ENCODE measurements around the gene OXCT2.

OXCT2 gene

DNA sequence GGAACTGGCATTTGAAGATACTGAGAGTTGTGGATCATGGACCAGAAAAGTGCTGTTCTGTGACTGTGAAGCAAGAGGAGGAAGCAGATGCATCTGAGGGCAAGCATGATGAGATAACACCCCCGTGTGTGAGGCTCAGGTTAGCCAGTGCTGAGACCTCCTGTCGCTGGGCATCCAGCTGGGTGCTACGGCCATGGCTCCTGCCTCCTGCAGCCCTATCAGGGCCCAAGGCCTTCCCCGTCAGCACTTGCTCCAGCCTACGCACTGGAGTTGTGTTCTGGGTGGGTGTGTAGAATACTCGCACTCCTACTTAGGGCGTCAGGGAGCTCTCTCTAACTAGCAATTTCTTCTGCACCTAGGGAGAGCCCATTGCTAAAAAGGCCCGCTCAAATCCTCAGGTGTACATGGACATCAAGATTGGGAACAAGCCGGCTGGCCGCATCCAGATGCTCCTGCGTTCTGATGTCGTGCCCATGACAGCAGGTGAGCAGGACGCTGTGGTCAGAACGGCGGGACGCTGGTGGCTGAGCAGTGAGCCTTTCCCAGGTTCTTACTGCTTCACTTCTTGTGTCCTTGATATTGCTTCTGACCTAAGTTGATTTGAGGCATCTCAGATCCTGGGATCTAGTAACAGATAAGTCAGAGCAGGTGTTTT is 26.0 kb downstream of the OXCT2 start:
- no peak overlapping the region for H3K4me3 ChIP-seq (ENCODE audit: low read length)
- TF ChIP-seq, protein P1, sequence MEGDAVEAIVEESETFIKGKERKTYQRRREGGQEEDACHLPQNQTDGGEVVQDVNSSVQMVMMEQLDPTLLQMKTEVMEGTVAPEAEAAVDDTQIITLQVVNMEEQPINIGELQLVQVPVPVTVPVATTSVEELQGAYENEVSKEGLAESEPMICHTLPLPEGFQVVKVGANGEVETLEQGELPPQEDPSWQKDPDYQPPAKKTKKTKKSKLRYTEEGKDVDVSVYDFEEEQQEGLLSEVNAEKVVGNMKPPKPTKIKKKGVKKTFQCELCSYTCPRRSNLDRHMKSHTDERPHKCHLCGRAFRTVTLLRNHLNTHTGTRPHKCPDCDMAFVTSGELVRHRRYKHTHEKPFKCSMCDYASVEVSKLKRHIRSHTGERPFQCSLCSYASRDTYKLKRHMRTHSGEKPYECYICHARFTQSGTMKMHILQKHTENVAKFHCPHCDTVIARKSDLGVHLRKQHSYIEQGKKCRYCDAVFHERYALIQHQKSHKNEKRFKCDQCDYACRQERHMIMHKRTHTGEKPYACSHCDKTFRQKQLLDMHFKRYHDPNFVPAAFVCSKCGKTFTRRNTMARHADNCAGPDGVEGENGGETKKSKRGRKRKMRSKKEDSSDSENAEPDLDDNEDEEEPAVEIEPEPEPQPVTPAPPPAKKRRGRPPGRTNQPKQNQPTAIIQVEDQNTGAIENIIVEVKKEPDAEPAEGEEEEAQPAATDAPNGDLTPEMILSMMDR (IDR thresholded peaks at IDR 0.05; ENCODE audit: insufficient read depth, low read depth, low read length, missing control alignments) = no peak
- no peak for DNase-seq (ENCODE audit: low read depth)

DNA sequence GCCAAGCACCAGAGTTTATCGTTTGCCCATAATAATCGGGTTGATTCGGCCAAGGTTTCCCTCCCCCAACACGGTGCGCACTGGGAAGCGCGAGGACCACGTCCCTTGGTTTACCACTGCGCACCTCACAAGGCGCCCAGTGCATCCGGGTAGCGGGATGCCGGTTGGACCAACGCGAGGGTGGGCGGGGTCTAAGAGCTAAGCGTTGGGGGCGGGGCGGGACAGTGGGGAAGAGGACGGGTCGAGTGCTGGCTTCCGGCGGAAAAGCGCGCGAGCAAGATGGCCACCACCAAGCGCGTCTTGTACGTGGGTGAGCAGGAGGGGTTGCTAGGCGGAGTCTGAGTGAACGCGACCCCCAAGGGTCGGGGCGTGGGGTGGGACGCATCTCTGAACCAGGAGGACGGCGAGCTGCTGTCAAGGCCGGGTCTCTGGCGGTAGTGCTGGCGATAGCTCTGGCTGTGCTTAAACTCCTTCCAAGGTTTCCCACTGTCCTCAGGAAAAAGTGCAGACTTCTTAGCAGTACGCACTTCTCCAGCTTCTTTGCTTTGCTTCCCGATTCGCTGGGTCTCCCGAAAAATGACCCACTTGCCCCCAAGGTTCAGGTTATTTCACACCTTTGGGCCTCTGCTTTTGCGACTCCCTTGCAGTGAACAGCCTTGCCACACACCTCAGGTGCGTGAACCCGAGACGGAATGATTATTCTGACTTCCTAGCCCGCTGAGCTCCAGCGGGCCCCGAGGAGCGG is 32.4 kb downstream of the OXCT2 start, which contains the start of gene PPIE:
TSS of gene PPIE (plus strand) at position 261 of the 745 bp plus-strand sequence. CDS start at position 280, 19 bp downstream.
- TF ChIP-seq, protein P1 (IDR thresholded peaks at IDR 0.05; ENCODE audit: insufficient read depth, low read depth, low read length, missing control alignments) = no peak
- peak within 1 kb of the TSS; percentile 86 for H3K4me3 ChIP-seq (ENCODE audit: low read length)
- DNase-seq (ENCODE audit: low read depth) = peak; percentile 94

DNA sequence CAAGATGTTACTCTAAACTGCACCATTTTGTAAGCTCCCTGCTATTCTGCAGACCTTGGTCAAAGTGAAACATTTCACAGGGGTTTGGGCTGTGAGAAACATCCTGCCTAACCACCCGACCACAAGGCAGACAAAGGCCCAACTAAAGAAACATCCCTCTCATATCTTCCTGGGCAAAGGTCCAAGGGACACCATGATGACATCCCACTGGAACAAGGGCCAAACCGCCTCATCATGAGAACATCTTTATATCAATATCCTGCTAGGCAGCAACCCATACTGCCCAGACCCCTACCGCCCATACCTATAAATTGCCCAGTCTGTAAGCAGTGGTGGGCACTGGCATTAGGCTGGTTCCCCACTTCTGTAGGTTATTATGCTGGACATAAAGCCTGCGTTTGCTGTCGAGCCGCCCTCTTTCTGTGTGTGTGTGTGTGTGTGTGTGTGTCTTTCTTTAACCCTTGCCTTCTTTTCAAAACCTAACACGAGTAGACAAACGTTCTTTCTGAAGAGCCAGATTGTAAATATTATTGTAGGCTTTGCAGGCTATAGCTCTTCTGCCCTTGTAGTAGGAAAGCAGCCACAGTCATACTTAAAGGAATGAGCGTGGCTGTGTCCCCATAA is 33.5 kb downstream of the OXCT2 start:
- TF ChIP-seq, protein P1 (IDR thresholded peaks at IDR 0.05; ENCODE audit: insufficient read depth, low read depth, low read length, missing control alignments) = no peak
- H3K4me3 ChIP-seq (ENCODE audit: low read length) = no peak overlapping the region
- DNase-seq (ENCODE audit: low read depth) = no peak

DNA sequence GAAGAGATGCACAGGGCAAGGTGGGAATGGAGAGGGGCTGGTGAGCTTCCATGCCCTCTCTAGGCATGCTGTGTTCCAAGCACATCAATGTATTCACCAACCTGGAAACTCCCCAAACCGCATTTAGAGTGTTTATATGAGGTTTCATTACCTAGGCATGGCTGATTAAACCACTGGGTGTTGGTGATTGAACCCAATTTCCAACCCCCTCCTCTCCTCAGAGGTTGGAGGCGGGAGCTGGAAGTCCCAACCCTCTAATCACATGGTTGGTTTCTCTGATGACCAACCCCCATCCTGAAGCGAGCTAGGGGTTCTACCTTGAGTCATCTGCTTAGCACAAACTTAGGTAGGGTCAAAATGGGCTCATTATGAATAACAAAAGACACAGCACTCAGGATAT is 35.4 kb downstream of the OXCT2 start:
- DNase-seq (ENCODE audit: low read depth) = no peak
- TF ChIP-seq, protein P1 (IDR thresholded peaks at IDR 0.05; ENCODE audit: insufficient read depth, low read depth, low read length, missing control alignments) = no peak
- no peak overlapping the region for H3K4me3 ChIP-seq (ENCODE audit: low read length)

DNA sequence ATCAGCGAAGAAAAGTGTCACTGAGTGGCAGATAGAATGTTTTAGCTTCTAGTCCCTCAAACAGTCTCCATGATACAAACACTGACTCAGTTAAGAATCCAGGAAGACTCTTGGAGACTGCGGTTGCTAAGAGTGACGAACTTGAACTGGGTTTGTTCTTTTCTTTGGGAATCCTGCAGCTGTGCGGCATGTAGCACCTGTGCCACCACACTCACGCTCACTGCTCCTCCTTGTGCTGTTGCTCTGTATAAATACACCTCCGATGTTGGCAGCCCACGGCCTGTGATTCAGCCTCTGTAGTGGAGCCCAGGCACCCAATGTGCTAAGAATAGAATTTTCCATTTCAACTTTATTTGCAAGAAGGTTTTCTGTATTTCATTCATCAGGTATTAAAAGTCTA is 38.0 kb downstream of the OXCT2 start:
- DNase-seq (ENCODE audit: low read depth) = peak; percentile 55
- no peak overlapping the region for H3K4me3 ChIP-seq (ENCODE audit: low read length)
- TF ChIP-seq, protein P1 (IDR thresholded peaks at IDR 0.05; ENCODE audit: insufficient read depth, low read depth, low read length, missing control alignments) = no peak

DNA sequence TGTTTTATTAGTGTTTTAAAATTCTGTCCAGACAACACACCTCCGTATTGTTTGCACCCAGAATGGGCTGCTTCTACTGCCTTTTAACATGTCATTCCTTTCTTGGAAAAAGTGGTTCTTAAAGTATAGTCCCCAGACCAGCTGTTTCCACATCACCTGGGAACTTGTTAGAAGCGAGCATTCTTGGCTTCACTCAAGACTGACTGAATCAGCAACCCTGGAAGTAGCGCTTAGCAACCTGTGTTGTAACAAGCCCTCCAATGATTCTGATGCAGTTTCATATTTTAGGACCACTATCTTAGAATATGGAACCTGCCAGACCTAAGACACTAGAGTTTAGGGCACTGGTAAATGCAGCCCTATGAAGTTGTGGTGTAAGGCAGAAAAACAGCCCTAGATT is 38.4 kb downstream of the OXCT2 start:
- DNase-seq (ENCODE audit: low read depth) = peak; percentile 68
- TF ChIP-seq, protein P1 (IDR thresholded peaks at IDR 0.05; ENCODE audit: insufficient read depth, low read depth, low read length, missing control alignments) = no peak
- no peak overlapping the region for H3K4me3 ChIP-seq (ENCODE audit: low read length)
